Renal pelvis (tissue), 4 donors: ENCODE measurements around the gene LRRIQ1. TPM values are rescaled to one million over a fixed set of nuclear protein-coding genes. Genes with fewer than 3 reads are reported as not detected.
"Not testable (repeated sequence)": the region's sequence is repeated elsewhere in the genome, so short reads cannot be mapped to it uniquely, and the experiment has no call there.

Experiments used
- DNase-seq: peaks from one replicate; pipeline ENCODE4 v3.0.0-alpha.2; 2013
- polyA plus RNA-seq, 3 donors: library from polyadenylated mRNA; unstranded; fragments of 120-200 nt; gene quantifications; one replicate each; pipeline ENCODE4 v1.2.1, GENCODE V29; 2013; ENCODE audit not compliant: insufficient read length in 3 of 3

LRRIQ1 gene
- polyA plus RNA-seq, 3 donors, result 30.3 to 37.5 (median 31.7) TPM

DNA sequence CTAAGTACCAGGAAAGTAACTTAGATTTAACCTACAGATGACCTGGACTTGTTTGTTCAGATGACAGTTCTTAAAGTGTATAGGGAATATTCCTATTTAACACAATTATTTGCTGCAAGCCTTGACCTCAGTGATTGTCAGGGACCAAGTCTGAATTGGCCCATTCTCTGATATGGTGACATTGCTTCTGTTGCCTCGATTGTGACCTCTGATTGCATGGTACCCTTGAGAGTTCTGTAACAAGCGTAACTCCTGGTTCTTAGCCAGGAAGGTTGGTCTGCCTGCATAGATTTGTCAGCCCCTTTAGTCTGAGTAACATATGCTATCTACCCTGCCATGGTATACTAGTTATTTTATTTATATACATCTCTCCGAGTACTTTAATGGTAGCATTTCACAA, 150.1 kb downstream of the LRRIQ1 start:
- DNase-seq, result no peak

DNA sequence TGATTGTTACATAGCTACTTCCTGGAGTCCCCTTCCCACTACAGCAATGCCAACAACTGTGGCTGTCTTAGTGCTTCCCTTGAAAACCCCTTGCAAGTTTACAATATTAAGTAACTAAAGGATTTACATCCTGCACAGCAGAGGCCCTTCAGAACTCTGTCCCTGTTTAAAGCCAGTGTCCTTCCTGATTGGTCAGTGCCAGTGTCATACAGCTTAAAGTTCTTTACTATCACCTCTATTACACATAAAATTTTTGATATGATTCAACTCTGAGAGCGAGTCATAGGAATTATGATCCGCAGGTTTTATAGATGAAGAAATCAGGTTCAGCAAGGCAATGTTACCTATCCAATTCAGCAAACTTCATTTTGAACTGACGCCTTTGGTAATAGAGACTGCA, 152.5 kb downstream of the LRRIQ1 start:
- DNase-seq, result no peak

DNA sequence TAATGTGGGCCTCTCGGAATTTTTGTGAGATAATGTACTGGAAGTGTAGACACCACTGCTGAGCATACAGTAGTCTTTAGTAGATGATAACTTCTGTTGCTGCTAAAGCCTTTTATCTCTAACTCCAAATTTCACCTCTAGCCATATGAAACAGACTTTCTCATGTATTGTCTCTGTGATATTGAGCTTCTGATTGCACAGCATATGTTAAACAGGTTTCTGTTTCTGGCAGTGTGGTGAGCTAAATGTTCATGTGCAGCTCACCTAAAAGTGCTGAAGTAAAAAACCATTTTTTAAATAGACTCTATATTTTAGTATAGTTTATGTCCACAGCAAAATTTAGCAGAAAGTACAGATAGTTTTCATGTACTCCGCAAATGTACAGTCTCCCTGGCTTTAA, 154.6 kb downstream of the LRRIQ1 start:
- no peak for DNase-seq

DNA sequence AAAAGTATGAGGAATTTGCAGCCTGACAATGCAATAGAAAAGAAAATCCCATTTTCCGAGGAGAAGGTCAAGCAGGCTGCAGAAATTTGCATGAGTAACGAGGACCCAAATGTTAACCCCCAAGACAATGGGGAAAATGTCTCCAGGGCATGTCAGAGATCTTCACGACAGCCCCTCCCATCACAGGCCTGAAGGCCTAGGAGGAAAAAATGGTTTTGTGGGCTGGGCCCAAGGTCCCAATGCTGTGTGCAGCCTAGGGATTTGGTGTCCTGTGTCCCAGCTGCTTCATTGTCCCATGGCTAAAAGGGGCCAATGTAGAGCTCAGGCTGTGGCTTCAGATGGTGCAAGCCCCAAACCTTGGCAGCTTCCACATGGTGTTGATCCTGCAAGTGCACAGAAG, 167.7 kb downstream of the LRRIQ1 start:
- not testable (repeated sequence) for DNase-seq

DNA sequence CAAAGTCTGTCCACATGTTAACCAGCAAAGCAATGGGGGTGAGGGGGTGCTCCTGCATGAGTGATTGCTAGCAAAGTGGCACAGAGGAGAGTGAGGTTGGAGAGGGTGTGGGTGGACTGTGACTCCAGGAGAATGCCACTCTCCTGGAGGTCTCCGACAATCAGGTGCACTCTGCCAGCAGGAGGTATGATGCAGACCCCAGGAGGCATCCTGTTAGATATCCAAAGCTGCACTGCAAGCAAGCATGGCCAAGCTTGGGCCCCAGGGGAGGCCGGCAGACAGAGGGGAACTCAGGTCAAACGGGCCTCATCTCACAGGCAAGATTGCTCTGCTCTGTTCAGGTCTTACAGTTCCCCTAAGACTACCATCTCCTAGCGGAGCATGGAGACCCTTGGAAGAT, 170.4 kb downstream of the LRRIQ1 start:
- DNase-seq, result no peak

DNA sequence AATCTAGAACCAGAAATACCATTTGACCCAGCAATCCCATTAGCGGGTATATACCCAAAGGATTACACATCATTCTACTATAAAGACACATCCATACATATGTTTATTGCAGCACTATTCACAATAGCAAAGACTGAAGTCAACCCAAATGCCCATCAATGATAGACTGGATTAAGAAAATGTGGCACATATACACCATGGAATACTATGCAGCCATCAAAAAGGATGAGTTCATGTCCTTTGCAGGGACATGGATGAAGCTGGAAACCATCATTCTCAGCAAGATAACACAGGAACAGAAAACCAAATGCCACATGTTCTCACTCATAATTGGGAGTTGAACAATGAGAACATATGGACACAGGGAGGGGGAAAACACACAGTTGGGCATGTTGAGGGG, 188.2 kb downstream of the LRRIQ1 start:
- not testable (repeated sequence) for DNase-seq

DNA sequence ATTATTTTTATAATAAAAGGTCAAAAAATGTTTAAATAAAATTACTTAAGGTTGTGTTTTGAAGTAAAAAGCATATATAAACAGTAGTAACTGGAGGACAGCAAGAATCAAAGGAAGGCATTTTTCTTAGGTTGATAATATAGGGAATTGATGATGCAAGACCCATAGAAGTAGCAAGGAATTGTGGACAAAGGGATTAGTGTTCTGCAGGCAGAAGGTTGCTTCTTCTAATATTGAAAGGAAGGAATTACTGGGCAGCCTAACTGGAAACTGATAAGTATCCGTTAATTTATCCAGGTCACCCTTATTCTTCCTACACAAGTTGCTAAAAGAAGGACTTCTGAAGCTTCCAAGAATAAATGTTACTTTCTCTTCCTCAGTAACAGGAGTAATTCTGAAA, 189.3 kb downstream of the LRRIQ1 start:
- no peak for DNase-seq

DNA sequence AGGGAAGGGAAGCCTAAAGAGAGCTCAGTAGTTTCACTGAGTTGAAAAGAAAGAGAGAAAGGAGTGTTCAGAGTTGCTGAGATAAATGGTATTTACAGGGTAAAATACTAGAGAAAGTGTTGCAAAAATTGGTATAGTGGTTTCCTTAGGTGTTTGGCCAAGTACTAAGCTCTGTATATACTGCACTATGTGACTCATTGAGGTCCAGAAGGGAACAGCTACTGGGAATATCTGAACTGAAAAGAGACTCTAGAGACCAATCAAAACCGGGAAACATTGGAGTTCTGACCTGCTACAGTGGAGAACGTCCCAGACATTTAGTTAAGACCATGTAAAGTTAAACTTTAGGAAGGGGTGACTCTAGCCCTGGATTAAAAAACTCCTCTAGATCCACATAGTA, 201.2 kb downstream of the LRRIQ1 start:
- no peak for DNase-seq

DNA sequence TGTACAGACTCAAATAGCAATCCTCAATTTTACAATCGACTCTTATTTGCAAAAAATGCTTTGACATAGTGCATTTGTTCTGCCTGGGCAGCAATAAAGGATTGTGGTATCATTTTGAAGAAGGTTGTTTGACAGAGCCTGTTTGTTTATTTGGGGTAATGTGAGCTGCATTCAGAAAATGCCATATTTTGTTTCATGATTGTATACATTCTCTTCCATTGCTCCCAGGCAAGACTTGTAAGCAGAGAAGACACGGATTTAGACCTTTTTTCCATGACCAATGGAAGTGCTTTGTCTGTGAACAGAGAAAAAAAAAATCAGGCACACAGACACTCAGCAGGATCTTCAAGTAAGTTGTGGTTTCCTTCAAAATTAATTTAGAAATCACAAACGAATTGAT, 208.4 kb downstream of the LRRIQ1 start:
- no peak for DNase-seq

DNA sequence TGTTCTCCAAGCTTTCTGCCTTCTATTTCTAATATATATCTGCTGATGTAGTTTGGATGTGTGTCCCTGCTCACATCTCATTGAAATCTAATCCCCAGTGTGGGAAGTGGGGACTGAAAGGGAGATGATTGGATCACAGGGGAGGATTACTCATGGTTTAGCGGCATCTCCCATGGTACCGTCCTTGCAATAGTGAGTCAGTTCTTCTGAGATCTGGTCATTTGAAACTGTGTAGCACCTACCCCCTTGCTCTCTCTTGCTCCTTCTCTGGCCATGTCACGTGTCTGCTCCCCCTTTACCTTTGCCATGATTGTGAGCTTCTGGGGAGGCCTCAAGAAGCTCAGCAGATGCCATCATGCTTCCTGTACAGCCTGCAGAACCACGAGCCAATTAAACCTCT, 217.7 kb downstream of the LRRIQ1 start:
- DNase-seq, result no peak

DNA sequence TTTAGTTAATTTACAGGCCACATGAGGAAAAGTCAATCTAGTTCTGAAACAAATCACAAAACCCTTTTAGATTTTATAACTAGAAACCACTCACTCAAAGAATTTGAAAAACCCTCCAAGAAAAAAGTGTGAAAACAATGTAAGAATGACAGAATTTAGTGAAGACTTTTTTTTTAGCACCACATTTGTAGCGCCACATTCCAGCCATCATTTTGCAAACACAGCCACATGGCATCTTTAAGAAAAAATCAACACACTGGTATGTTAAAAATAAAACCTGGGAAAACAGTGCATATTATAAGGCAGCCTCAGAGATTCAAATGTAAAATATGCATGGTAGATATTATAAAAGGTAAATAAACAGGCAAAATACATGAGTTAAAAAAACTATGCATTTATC, 221.5 kb downstream of the LRRIQ1 start:
- DNase-seq, result no peak

DNA sequence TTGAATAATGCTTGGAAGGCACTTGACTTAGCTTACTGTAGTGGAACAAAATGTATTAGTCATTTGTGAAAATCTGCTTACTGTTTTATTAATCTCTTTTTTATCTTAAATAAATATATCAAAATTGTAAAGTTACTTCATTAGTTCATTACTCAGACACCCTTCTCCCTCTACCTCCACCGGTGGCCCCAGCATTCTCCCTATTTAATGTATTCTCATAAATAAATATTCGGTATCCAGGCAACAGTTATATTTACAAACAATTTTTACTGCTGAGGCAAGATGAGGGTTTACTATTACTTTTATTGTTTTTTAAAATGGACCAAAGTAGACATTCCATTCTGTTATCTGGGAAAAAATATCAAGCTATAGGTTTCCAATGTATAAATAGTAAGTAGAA, 224.3 kb downstream of the LRRIQ1 start:
- no peak for DNase-seq

DNA sequence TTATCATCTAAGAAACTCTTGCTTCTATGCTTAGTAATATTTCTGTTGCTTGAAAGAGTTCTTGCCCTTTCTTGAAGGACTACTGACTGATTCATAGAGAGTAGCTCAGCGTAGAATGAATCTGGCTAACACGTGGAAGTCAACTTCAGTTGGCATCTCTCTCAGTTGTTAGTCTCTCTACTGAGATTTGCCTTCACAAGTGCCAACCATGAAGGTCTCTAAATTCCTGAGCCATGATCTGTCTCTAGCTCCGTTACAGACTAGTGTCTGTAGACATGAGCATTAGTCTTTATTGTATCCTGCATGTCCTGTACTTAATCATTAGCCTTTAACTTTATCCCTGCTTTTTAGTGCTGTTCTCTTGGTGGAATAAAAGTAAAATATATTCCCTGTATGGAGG, 224.7 kb downstream of the LRRIQ1 start:
- DNase-seq, result no peak

DNA sequence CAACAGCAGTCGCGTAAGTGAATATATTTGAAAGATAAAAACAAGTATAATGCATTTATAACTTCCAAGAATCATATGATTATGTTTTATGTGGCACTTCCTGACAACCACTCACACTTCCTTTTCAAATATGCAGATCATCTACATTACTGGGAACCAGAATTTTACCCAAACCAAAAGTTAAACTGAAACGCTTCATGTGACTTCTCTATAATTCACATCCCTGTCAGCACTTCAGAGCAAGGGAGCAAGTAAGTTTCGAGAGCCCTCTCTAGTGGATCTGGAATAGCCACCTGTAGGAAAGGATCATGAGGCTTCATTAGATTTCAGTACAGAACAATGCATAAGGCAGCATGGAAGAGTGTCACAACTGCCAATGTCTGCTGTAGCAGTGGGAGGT, 230.2 kb downstream of the LRRIQ1 start:
- DNase-seq, result no peak

DNA sequence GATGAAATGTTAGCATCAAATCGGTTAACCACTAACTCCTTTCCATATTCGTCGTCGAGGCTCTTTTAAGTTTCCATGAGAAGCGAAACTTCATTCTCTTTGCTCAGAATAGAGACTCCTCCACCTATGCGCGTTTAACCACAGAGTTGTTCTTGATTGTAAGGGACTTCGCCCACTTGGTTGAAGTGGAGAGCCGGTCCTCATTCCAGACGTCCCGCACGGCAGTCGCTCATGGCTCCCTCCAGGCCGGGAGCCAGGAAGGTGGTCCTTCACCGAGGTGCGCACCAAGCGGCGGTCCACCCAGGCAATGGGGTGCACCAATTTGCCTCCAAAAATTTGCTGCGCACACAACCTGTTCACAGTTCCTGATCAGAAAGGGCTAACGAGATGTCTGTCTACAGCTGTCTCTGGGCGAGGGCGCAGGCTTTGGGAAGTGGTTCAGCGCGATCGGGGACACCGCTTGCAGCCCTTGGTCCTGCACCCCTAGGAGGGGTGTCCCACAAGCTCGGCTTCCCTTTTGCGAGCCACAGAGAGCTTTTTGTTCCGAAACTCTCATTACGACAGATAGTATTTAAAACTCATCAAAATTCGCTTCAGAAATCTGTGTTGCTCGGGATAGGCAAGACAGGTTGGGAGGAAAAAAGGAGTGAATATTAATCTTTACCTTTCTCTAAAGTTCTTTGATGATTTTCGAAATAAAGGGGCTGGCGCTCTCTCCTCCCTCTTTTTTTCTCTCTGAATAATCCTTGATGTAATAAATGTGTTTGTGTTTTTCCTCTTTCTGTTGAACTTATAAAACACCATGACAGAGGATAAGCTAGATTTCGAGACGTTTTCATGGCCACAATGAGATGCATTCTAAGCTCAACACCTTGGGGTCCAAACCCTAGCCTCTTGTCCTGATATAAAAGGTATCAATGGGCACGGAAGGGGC, 237.5 kb downstream of the LRRIQ1 start:
- DNase-seq, result no peak

DNA sequence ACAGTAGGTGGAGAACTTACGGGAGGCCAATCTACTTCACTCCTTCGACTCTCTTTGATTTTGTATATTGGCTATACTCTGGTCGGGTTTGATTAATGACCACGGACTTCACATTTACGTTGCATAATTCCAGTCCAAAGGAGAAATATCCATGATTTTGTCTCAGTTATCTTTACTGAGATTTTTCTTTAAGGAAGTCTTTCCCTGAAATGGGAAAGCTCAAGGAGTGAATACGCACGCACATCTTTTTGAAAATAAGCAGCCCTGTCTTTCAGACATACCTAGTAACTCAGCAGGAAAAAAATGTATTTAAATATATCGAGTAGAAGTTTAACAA, 238.1 kb downstream of the LRRIQ1 start:
- no peak for DNase-seq

DNA sequence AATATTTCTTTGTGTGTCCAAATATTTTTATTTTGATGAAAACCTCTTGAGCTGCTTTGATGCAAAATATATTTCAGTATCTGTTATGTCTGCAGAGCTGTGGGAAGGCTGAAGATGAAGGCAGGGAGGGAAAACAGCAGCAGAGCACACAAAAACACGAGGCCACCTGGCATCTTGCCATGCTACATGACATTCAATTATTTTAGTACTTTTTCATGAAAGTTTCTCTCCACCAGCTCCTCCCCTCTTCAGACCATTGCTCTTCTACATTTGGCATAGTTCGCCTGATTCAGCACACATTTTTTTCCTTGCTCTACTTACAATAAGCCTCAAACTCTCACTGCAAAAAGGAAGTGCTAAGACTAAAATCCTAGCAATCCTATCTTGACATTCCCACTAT, 239.2 kb downstream of the LRRIQ1 start:
- DNase-seq, result no peak

DNA sequence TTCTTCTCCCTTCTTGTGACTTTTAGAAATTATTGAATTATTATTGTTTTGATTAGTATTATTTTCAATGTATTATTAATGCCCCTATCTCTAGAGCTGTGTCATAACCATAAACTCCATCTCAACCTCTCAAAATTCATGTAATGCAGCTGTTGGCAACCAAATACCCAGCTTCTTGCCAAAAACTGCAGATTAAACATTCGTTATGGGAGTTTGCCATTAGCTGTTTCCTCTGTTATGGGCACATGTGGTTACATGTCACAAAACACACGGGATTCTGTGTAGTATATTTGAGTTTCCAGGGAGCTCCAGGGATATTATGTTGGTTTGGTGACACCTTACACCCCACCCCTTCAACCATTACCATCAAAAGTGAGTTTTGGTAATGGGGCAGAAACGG, 241.0 kb downstream of the LRRIQ1 start:
- DNase-seq, result no peak

DNA sequence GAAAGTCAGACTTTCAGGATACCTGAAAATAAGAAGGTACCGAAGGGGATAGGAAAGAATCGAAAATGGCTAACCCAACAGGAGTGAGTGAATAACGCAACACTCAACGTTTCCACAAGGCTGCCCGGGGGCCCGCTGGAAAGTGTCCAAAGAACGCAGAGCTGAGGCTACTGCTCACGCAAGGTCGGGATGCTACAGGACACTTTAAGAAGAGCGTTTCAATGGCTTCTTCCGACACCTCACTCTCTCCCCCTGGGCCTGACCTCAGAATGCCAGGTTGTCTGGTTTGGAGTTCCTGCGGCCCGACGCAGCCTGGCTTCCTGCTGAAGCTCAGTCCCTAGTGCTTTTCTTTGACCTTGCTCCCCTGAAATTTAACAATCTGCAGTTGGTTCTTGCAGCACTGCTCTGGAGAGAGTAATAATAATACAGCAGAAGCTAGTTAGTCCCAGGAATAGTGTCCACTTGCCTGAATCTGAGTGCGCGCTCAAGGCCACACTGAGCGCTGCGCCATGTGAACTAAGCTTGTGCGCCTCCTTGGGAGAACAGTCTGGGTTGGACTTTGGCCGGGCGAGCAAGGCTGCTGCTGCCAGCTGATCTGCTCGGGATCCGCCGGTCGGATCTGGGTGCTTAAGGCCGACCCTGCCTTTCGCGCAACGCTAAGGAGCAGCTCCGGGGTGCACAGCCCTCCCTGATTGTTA, 241.9 kb downstream of the LRRIQ1 start:
- DNase-seq, result no peak

DNA sequence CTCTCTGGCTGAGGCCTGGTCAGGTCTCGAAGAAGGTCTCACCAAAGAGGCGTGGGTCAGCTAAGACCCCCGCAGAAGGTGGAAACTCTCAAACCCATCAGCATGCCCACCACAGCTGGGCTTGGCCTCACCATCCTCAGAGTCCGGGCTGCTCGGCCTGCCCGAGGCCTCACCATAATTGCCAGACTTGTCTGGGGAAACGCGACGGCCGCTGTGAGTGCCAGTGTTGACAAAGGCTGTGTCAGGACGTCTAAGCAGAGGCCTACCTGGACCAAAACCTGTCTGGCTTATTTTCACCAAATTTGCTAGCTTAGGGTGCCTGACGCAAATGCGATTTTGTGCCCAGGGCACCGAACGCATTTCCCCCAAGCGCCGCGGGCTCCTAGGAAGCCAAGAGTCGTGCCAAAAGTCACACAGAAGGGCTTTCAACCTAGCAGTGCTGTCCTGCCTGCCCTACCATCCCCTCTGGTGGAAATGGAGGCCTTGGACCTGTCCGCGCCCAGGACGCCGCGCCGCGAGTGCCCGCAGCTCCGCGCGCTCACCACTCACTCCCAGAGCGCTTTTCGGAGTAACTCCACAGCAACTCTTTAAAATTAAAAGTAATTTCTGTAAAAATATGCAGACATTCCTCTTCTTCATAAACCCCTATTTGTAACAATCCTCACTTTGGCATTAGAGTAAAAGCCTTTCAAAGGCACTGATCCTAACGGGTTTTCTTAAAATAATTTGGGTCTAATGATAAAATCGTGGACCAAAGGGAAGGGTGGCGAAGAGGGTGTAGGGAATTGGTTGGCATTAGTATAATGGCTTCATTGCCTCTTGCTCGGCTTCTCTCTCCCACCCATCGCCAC, 242.7 kb downstream of the LRRIQ1 start:
- no peak for DNase-seq

DNA sequence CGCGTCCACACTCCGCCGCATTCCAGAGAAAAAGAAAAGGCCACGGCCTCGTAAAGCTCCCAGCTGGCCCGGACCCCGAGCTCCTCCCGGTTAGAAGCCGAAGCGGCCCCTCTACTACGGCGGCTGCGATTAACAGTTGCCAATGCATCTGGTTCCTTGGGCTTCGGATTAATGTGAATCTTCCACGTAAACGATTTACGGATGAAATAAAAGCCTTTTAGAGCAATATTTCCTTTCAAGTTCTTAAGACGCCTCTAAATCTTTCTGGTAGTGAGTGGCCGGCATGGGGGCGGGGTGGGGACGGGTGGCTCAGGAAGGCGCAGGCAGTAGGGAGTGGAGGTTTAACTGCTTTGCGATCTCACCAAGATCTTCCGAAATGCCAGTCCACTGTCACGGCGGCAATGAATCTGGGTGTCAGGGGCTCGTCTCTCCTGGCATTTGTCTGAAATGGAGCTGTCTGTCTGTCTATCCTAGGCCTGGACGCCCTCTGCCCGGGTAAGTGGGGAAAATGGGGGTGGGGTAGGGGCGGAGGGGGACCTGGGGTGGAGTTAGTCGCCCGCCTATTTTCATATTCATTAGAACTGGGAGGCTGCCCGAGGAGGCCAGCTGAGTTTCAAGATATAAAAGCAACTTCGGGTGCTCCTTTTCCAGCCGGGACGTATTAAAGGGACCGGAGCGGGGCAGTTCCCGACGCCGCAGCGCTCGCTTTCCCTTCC, 243.5 kb downstream of the LRRIQ1 start:
- peak; percentile 68 for DNase-seq
